Keratinocyte (primary cell): ENCODE results near the gene LEUTX. TPM values are rescaled to one million over a fixed set of nuclear protein-coding genes. Genes with fewer than 3 reads are reported as not detected.

ENCODE experiments used
- DNase-seq: peaks from one replicate; pipeline ENCODE4 v3.0.0-alpha.2; 2011; ENCODE audit warnings: low read depth, missing footprints, low spot score
- FAIRE-seq: peaks from 2 replicates; lab custom pipeline; 2011; peaks lifted over from hg19 to GRCh38; lab: Jason Lieb, UNC
- H2AFZ ChIP-seq: 2 replicates; pipeline ENCODE4 v1.6.0; 2012; ENCODE audit warnings: low read length, control low read depth, inconsistent platforms; ENCODE audit not compliant: control insufficient read depth
- H3K27ac ChIP-seq: 2 replicates; pipeline ENCODE4 v1.5.1; 2011; ENCODE audit warnings: low read length; ENCODE audit not compliant: control insufficient read depth, insufficient read depth
- H3K27me3 ChIP-seq: 3 replicates; pipeline ENCODE4 v1.6.0; 2011; ENCODE audit warnings: low read length; ENCODE audit not compliant: control insufficient read depth, insufficient read depth; ENCODE audit errors: extremely low read depth
- H3K36me3 ChIP-seq, 2 experiments: 2 replicates in 1 of 2; 3 replicates in 1 of 2; pipeline ENCODE4 v1.5.1; 2011; ENCODE audit warnings: low read length in 2 of 2, mild to moderate bottlenecking in 1 of 2; ENCODE audit not compliant: control insufficient read depth in 2 of 2, insufficient read depth in 2 of 2; ENCODE audit errors: extremely low read depth in 1 of 2
- H3K4me1 ChIP-seq: 3 replicates; pipeline ENCODE4 v1.5.1; 2011; ENCODE audit warnings: low read length; ENCODE audit not compliant: control insufficient read depth, insufficient read depth; ENCODE audit errors: extremely low read depth
- H3K4me2 ChIP-seq: 3 replicates; pipeline ENCODE4 v1.6.0; 2011; ENCODE audit warnings: low read depth, low read length; ENCODE audit not compliant: control insufficient read depth, insufficient read depth; ENCODE audit errors: extremely low read depth
- H3K4me3 ChIP-seq, 3 experiments: fragments of 200-600 bp in 1 of 3; sonication (generic) in 1 of 3; 2 replicates in 2 of 3; 3 replicates in 1 of 3; pipeline ENCODE4 v1.5.1; 2011 to 2016; ENCODE audit warnings: low read length in 3 of 3, mild to moderate bottlenecking in 3 of 3, control low read depth in 2 of 3, inconsistent platforms in 1 of 3, low read depth in 1 of 3, mixed read lengths in 1 of 3, mixed run types in 1 of 3, moderate library complexity in 1 of 3; ENCODE audit not compliant: control insufficient read depth in 2 of 3, insufficient read depth in 2 of 3; ENCODE audit errors: extremely low read depth in 1 of 3
- H3K79me2 ChIP-seq: 2 replicates; pipeline ENCODE4 v1.6.0; 2012; ENCODE audit warnings: low read length; ENCODE audit not compliant: control insufficient read depth, insufficient read depth
- H3K9ac ChIP-seq: 3 replicates; pipeline ENCODE4 v1.6.0; 2011; ENCODE audit warnings: low read length; ENCODE audit not compliant: control insufficient read depth, insufficient read depth; ENCODE audit errors: extremely low read depth
- H3K9me1 ChIP-seq: 3 replicates; pipeline ENCODE4 v1.6.0; 2011; ENCODE audit warnings: low read length; ENCODE audit not compliant: control insufficient read depth, insufficient read depth; ENCODE audit errors: extremely low read depth
- H3K9me3 ChIP-seq: 2 replicates; pipeline ENCODE4 v1.5.1; 2012; ENCODE audit warnings: low read depth, low read length; ENCODE audit not compliant: control insufficient read depth
- H4K20me1 ChIP-seq: 3 replicates; pipeline ENCODE4 v1.6.0; 2011; ENCODE audit warnings: low read length; ENCODE audit not compliant: control insufficient read depth, insufficient read depth; ENCODE audit errors: extremely low read depth
- CTCF ChIP-seq, 3 experiments: IDR thresholded peaks in 1 of 3; conservative IDR thresholded peaks in 1 of 3; optimal IDR thresholded peaks in 1 of 3; 2 replicates in 2 of 3; 3 replicates in 1 of 3; pipeline versions ENCODE3 to v1.5.1; 2011; ENCODE audit warnings: low read length in 3 of 3, mild to moderate bottlenecking in 3 of 3, moderate library complexity in 2 of 3, control low read depth in 1 of 3, inconsistent platforms in 1 of 3; ENCODE audit not compliant: insufficient read depth in 2 of 3; ENCODE audit errors: extremely low read depth in 1 of 3
- EZH2 ChIP-seq: IDR thresholded peaks from one replicate; pipeline ENCODE4 v1.6.1; 2012; ENCODE audit warnings: inconsistent platforms, mild to moderate bottlenecking, low read length, moderate library complexity
- dilution Hi-C: fragments of 300-500 bp; cut with MboI; formaldehyde crosslinking; loops from one replicate; pipeline ENCODE4 v1.7.0; 2020; ENCODE audit warnings: low sequenced_read_pairs; ENCODE audit not compliant: extremely low pct_ligation_motif_present
- polyA plus RNA-seq, 5 experiments: library from polyadenylated mRNA; depleted of rRNA in 3 of 5; stranded (reverse) in 3 of 5; stranded (forward) in 1 of 5; unstranded in 1 of 5; fragments of >200 nt; gene quantifications; 1 replicate in 1 of 5; 2 replicates in 3 of 5; 3 replicates in 1 of 5; pipeline versions ENCODE4 v1.2.1 to v1.2.3, GENCODE V29; 2011 to 2012; ENCODE audit warnings: missing spikeins in 2 of 5, low read depth in 1 of 5, low replicate concordance in 1 of 5

Gene LEUTX
- polyA plus RNA-seq, 1 donor (not counting 4 experiments of a cell fraction or from before 2014, with no cell fraction given) = not detected

- DNase-seq (no peak), FAIRE-seq (no peak)
- H3K36me3 ChIP-seq = peaks cover 30 to 47% of the 10 kb centered on the region in 2 experiments
- no peak overlapping the region for H2AFZ ChIP-seq
- no peaks in the 10 kb centered on the region for H3K27me3 ChIP-seq
- H3K4me2 ChIP-seq = no peak overlapping the region
- peaks cover 2% of the 10 kb centered on the region for H3K9me1 ChIP-seq
- no peak overlapping the region for H3K4me3 ChIP-seq
- no peak overlapping the region for H3K9ac ChIP-seq
- H4K20me1 ChIP-seq = no peaks in the 10 kb centered on the region
- H3K79me2 ChIP-seq = peaks cover 12% of the 10 kb centered on the region
- H3K27ac ChIP-seq = no peak overlapping the region
- peaks cover 11% of the 10 kb centered on the region for H3K4me1 ChIP-seq
- TF ChIP-seq CTCF (optimal IDR thresholded peaks at IDR 0.05 in 1 of 3, IDR thresholded peaks at IDR 0.05 in 1 of 3, conservative IDR thresholded peaks at IDR 0.05 in 1 of 3; ENCODE audit: extremely low read depth in 1 of 3, insufficient read depth in 2 of 3, low read length in 3 of 3) = no peak
- TF ChIP-seq EZH2 = no peak
- no peaks in the 10 kb centered on the region for H3K9me3 ChIP-seq
- dilution Hi-C loops = no loop called here
Measured at GRCh38 chr19:39830847-39831246, 52.2 kb downstream of the LEUTX start.

GRCh38 chr19:39831679-39832078 is 53.0 kb downstream of the LEUTX start:
- Histone ChIP-seq H3K4me1 (peaks cover 11% of the 10 kb centered on the region), H3K79me2 (peaks cover 12% of the 10 kb centered on the region), H3K36me3 (peaks cover 33 to 47% of the 10 kb centered on the region in 2 experiments), H3K4me3 (no peak overlapping the region), H3K9me1 (peaks cover 2% of the 10 kb centered on the region), H4K20me1 (no peaks in the 10 kb centered on the region), H3K27ac (no peak overlapping the region), H3K9ac (no peak overlapping the region), H2AFZ (no peak overlapping the region), H3K9me3 (no peaks in the 10 kb centered on the region), H3K4me2 (no peak overlapping the region), H3K27me3 (no peaks in the 10 kb centered on the region)
- dilution Hi-C loops = no loop called here
- TF ChIP-seq CTCF (optimal IDR thresholded peaks at IDR 0.05 in 1 of 3, IDR thresholded peaks at IDR 0.05 in 1 of 3, conservative IDR thresholded peaks at IDR 0.05 in 1 of 3; ENCODE audit: extremely low read depth in 1 of 3, insufficient read depth in 2 of 3, low read length in 3 of 3) (no peak), EZH2 (no peak)
- no peak for DNase-seq
- FAIRE-seq = no peak
